NCI-H2029 treated with DMSO at 0.1 percent for 48 hours (cell line): ENCODE results near the gene UNC93B1.
"Not testable (repeated sequence)": the region's sequence is repeated elsewhere in the genome, so short reads cannot be mapped to it uniquely, and the experiment has no call there.

ENCODE experiments used
- DNase-seq: peaks from one replicate; lab custom pipeline; 2025; lab: John Stamatoyannopoulos, UW

Gene UNC93B1

GRCh38 chr11:67991347-67992121 is 12.4 kb downstream of the UNC93B1 start:
- DNase-seq, result not testable (repeated sequence)

GRCh38 chr11:67990546-67991346 is 13.2 kb downstream of the UNC93B1 start:
- not testable (repeated sequence) for DNase-seq

- DNase-seq, result not testable (repeated sequence)
Observed at GRCh38 chr11:67985302-67985701, 18.6 kb downstream of the UNC93B1 start.

- DNase-seq, result no peak
Observed at GRCh38 chr11:67983951-67984350, 19.9 kb downstream of the UNC93B1 start.

- DNase-seq, result not testable (repeated sequence)
Observed at GRCh38 chr11:67982255-67982857, 21.5 kb downstream of the UNC93B1 start.

GRCh38 chr11:67981226-67981625 is 22.7 kb downstream of the UNC93B1 start:
- DNase-seq, result not testable (repeated sequence)

- not testable (repeated sequence) for DNase-seq
Observed at GRCh38 chr11:67978766-67979418, 25.0 kb downstream of the UNC93B1 start.

GRCh38 chr11:67974746-67975145 is 29.2 kb downstream of the UNC93B1 start:
- DNase-seq, result not testable (repeated sequence)

GRCh38 chr11:67965830-67966348 is 38.0 kb downstream of the UNC93B1 start:
- DNase-seq, result not testable (repeated sequence)

GRCh38 chr11:67964746-67965145 is 39.2 kb downstream of the UNC93B1 start:
- DNase-seq, result not testable (repeated sequence)

- not testable (repeated sequence) for DNase-seq
Observed at GRCh38 chr11:67963879-67964278, 40.0 kb downstream of the UNC93B1 start.

- DNase-seq, result not testable (repeated sequence)
Observed at GRCh38 chr11:67963217-67963616, 40.7 kb downstream of the UNC93B1 start.

GRCh38 chr11:67956236-67956635 is 47.7 kb downstream of the UNC93B1 start:
- DNase-seq, result not testable (repeated sequence)

- DNase-seq, result peak; percentile 14
Observed at GRCh38 chr11:67955461-67956007, 48.4 kb downstream of the UNC93B1 start.

- DNase-seq, result not testable (repeated sequence)
Observed at GRCh38 chr11:67954971-67955370, 48.9 kb downstream of the UNC93B1 start.

GRCh38 chr11:67954251-67954650 is 49.6 kb downstream of the UNC93B1 start:
- not testable (repeated sequence) for DNase-seq

- not testable (repeated sequence) for DNase-seq
Observed at GRCh38 chr11:67950705-67951104, 53.2 kb downstream of the UNC93B1 start.

GRCh38 chr11:67947785-67948184 is 56.1 kb downstream of the UNC93B1 start:
- DNase-seq, result not testable (repeated sequence)

GRCh38 chr11:67946403-67946802 is 57.5 kb downstream of the UNC93B1 start:
- not testable (repeated sequence) for DNase-seq

- not testable (repeated sequence) for DNase-seq
Observed at GRCh38 chr11:67943406-67943805, 60.5 kb downstream of the UNC93B1 start.
